Fibroblast of lung (primary cell): Measurements from ENCODE around the gene FSTL4. TPM values are rescaled to one million over a fixed set of nuclear protein-coding genes. Genes with fewer than 3 reads are reported as not detected.

Source experiments
- DNase-seq, 2 donors: peaks; one replicate each; pipeline versions ENCODE4 v3.0.0 to v3.0.0-alpha.2; 2010; ENCODE audit warnings: low read depth in 2 of 2
- H2AFZ ChIP-seq: 2 replicates; pipeline ENCODE4 v1.5.1; 2012; ENCODE audit warnings: low read length, control low read depth, inconsistent platforms
- H3K27ac ChIP-seq: 2 replicates; pipeline ENCODE4 v1.5.1; 2011; ENCODE audit warnings: low read length, control low read depth; ENCODE audit not compliant: insufficient read depth
- H3K27me3 ChIP-seq: 2 replicates; pipeline ENCODE4 v1.5.1; 2011; ENCODE audit warnings: mild to moderate bottlenecking, low read length; ENCODE audit not compliant: control insufficient read depth, insufficient read depth
- H3K36me3 ChIP-seq: 2 replicates; pipeline ENCODE4 v1.5.1; 2011; ENCODE audit warnings: low read length; ENCODE audit not compliant: control insufficient read depth, insufficient read depth
- H3K4me1 ChIP-seq: 2 replicates; pipeline ENCODE4 v1.5.1; 2011; ENCODE audit warnings: low read length; ENCODE audit not compliant: control insufficient read depth, insufficient read depth; ENCODE audit errors: extremely low read depth
- H3K4me2 ChIP-seq: 2 replicates; pipeline ENCODE4 v1.5.1; 2011; ENCODE audit warnings: low read length, control low read depth; ENCODE audit not compliant: insufficient read depth; ENCODE audit errors: extremely low read depth
- H3K4me3 ChIP-seq, 4 experiments: fragments of 200-600 bp in 1 of 4; sonication (generic) in 1 of 4; replicated peaks in 1 of 4; 2 replicates each; pipeline ENCODE4 v1.5.1; 2011 to 2016; ENCODE audit warnings: low read length in 4 of 4, low read depth in 3 of 4, mild to moderate bottlenecking in 3 of 4, control low read depth in 2 of 4, inconsistent platforms in 1 of 4, mixed read lengths in 1 of 4; ENCODE audit not compliant: insufficient read depth in 1 of 4; ENCODE audit errors: control extremely low read depth in 1 of 4
- H3K79me2 ChIP-seq: 2 replicates; pipeline ENCODE4 v1.5.1; 2012; ENCODE audit warnings: mild to moderate bottlenecking, low read length, inconsistent platforms; ENCODE audit not compliant: control insufficient read depth, insufficient read depth
- H3K9ac ChIP-seq: 2 replicates; pipeline ENCODE4 v1.5.1; 2011; ENCODE audit warnings: mild to moderate bottlenecking, low read length, control low read depth; ENCODE audit not compliant: insufficient read depth
- H3K9me3 ChIP-seq: 2 replicates; pipeline ENCODE4 v1.5.1; 2012; ENCODE audit warnings: low read depth, low read length; ENCODE audit not compliant: control insufficient read depth, insufficient read depth
- H4K20me1 ChIP-seq: 2 replicates; pipeline ENCODE4 v1.5.1; 2011; ENCODE audit warnings: low read length; ENCODE audit not compliant: control insufficient read depth, insufficient read depth; ENCODE audit errors: extremely low read depth
- EZH2 ChIP-seq: IDR thresholded peaks from 2 replicates; pipeline ENCODE4 v1.5.1; 2012; ENCODE audit warnings: low read length, control low read depth, mild to moderate bottlenecking; ENCODE audit errors: missing control alignments
- polyA plus RNA-seq, 2 donors: library from polyadenylated mRNA; depleted of rRNA in 1 of 2; stranded (reverse) in 1 of 2; unstranded in 1 of 2; fragments of >200 nt; gene quantifications; 2 replicates each; pipeline ENCODE4 v1.2.1, GENCODE V29; 2011 to 2012; ENCODE audit warnings: missing spikeins in 1 of 2
- total RNA-seq: library from RNA; depleted of rRNA; stranded (reverse); fragments of >200 nt; gene quantifications from 2 replicates; pipeline ENCODE4 v1.2.1, GENCODE V29; 2014
- TF ChIP-seq, protein P1 (sequence below), 2 donors: IDR thresholded peaks in 1 of 2; conservative IDR thresholded peaks in 1 of 2; 1 replicate in 1 of 2; 2 replicates in 1 of 2; pipeline ENCODE4 v1.5.1; 2011 to 2012; ENCODE audit warnings: low read length in 2 of 2, control low read depth in 1 of 2, inconsistent platforms in 1 of 2, low read depth in 1 of 2, mild to moderate bottlenecking in 1 of 2

FSTL4 gene
- total and polyA plus RNA-seq, 2 donors (not counting 1 experiment from before 2014, with no cell fraction given): 0.17 to 0.33 TPM

DNA sequence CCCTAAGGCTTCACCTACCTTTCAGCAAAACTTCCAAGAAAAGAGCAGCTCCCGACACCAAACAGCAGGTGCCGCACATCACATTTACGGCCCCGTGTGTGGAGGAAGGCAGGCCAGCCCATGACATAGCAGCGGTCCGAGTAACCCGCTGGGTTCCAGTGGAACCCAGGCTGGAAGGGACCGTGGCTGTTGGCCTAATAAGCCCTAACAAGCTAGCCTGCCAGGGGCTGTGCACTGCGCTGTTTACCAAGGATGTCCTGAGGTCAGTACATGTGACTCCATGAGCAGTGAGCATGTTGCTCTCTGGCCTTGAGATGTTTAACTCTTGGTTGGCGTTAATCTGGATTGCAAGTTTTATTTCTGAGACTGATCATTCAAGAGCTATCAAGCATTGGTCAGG, 131.5 kb downstream of the FSTL4 start:
- Histone ChIP-seq H3K27me3 (peaks cover 2% of the 10 kb centered on the region), H4K20me1 (no peaks in the 10 kb centered on the region)

DNA sequence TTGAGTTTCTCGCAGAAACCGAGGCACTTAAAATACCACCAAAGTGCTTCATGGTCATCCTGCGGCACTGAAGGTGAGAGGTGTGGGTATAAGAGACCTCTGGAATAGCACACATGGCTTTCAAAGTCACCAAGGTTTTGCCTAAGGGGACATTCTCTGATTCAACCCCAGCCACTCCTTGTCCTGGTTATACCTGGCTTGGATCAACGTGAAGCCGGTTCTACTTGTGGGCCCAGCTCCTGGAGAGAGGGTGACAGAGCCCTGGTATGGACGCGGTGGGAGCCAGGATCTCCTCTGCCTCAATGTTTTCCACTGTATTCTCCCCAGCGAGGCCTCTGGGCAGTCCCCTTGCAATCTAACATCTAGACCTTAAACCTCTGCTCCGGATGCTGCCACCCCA, 132.0 kb downstream of the FSTL4 start:
- H4K20me1 ChIP-seq: no peaks in the 10 kb centered on the region
- no peaks in the 10 kb centered on the region for H3K36me3 ChIP-seq
- no peak for DNase-seq
- TF ChIP-seq EZH2: no peak
- TF ChIP-seq, protein P1, sequence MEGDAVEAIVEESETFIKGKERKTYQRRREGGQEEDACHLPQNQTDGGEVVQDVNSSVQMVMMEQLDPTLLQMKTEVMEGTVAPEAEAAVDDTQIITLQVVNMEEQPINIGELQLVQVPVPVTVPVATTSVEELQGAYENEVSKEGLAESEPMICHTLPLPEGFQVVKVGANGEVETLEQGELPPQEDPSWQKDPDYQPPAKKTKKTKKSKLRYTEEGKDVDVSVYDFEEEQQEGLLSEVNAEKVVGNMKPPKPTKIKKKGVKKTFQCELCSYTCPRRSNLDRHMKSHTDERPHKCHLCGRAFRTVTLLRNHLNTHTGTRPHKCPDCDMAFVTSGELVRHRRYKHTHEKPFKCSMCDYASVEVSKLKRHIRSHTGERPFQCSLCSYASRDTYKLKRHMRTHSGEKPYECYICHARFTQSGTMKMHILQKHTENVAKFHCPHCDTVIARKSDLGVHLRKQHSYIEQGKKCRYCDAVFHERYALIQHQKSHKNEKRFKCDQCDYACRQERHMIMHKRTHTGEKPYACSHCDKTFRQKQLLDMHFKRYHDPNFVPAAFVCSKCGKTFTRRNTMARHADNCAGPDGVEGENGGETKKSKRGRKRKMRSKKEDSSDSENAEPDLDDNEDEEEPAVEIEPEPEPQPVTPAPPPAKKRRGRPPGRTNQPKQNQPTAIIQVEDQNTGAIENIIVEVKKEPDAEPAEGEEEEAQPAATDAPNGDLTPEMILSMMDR (conservative IDR thresholded peaks at IDR 0.05 in 1 of 2, IDR thresholded peaks at IDR 0.05 in 1 of 2; ENCODE audit: low read depth in 1 of 2, low read length in 2 of 2): no peak
- no peaks in the 10 kb centered on the region for H3K4me1 ChIP-seq
- no peaks in the 10 kb centered on the region for H3K9me3 ChIP-seq
- no peaks in the 10 kb centered on the region for H3K27me3 ChIP-seq
- no peaks in the 10 kb centered on the region for H3K79me2 ChIP-seq
- H3K4me3 ChIP-seq: no peak overlapping the region
- no peak overlapping the region for H3K9ac ChIP-seq
- H2AFZ ChIP-seq: no peak overlapping the region
- no peak overlapping the region for H3K4me2 ChIP-seq
- no peak overlapping the region for H3K27ac ChIP-seq

More for the DNA sequence above, 131.5 kb downstream of the FSTL4 start:
- no peak overlapping the region for H3K27ac ChIP-seq
- DNase-seq: no peak
- H2AFZ ChIP-seq: no peak overlapping the region
- H3K79me2 ChIP-seq: no peaks in the 10 kb centered on the region
- H3K4me3 ChIP-seq: no peak overlapping the region
- H3K4me2 ChIP-seq: no peak overlapping the region
- H3K36me3 ChIP-seq: no peaks in the 10 kb centered on the region
- TF ChIP-seq, protein P1 (conservative IDR thresholded peaks at IDR 0.05 in 1 of 2, IDR thresholded peaks at IDR 0.05 in 1 of 2; ENCODE audit: low read depth in 1 of 2, low read length in 2 of 2): no peak
- no peak for TF ChIP-seq EZH2
- no peak overlapping the region for H3K9ac ChIP-seq
- H3K9me3 ChIP-seq: no peaks in the 10 kb centered on the region
- no peaks in the 10 kb centered on the region for H3K4me1 ChIP-seq

DNA sequence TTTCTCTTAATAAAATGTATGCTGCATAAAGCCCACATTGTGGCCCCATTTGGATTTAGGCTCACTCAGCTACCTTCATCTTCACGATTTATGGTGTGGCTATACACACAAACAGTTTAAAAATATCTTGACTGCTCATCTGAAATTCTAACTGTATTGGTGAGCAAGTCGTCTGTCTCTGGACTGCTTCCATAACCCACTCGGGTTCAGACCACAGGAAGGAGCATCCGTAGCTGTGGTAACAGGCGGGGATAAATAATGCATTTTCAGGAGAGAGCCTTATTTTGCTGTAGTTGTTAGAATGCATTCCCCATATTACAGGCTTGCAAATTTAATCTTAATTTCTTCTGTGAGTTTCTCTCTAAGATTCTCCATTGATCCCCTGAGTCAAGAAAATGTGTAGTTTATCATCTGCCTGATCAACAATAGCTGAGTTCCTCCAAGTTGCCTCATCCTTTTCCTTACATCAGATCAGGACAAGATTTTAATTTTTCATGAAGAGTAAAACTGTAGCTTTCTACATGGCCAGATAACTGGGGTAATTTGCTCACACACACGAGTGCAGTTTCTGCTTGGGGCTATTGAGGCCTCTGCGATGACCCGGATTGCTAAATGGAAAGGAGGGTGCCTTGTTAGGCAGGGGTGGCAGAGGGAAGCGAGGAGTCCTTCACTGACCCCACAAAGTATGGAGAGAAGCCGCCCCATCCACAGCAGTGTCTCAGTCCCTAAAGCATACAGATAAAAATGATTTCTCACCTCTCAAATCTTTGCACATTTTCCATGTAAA, 133.9 kb downstream of the FSTL4 start:
- no peak overlapping the region for H2AFZ ChIP-seq
- TF ChIP-seq, protein P1 (conservative IDR thresholded peaks at IDR 0.05 in 1 of 2, IDR thresholded peaks at IDR 0.05 in 1 of 2; ENCODE audit: low read depth in 1 of 2, low read length in 2 of 2): no peak
- no peak for TF ChIP-seq EZH2
- H3K4me3 ChIP-seq: no peak overlapping the region
- no peaks in the 10 kb centered on the region for H3K4me1 ChIP-seq
- H3K9ac ChIP-seq: no peak overlapping the region
- no peaks in the 10 kb centered on the region for H3K36me3 ChIP-seq
- H3K79me2 ChIP-seq: no peaks in the 10 kb centered on the region
- H3K9me3 ChIP-seq: no peaks in the 10 kb centered on the region
- H3K4me2 ChIP-seq: no peak overlapping the region
- no peaks in the 10 kb centered on the region for H3K27me3 ChIP-seq
- DNase-seq: no peak
- no peaks in the 10 kb centered on the region for H4K20me1 ChIP-seq
- H3K27ac ChIP-seq: no peak overlapping the region
